Neuronal stem cell (in vitro differentiated cells): Measurements from ENCODE around the gene EVI5.

Experiments
- DNase-seq: peaks from one replicate; pipeline ENCODE4 v3.0.0-alpha.2; 2013; ENCODE audit warnings: low spot score
- H2AFZ ChIP-seq: one replicate; pipeline ENCODE4 v1.6.1; 2013; ENCODE audit warnings: mild to moderate bottlenecking, low read length, inconsistent platforms
- H2AK5ac ChIP-seq: 2 replicates; pipeline ENCODE4 v1.6.1; 2013; ENCODE audit warnings: low read depth, mild to moderate bottlenecking, inconsistent platforms, low read length, moderate library complexity, mixed read lengths
- H2BK120ac ChIP-seq: 2 replicates; pipeline ENCODE4 v1.6.1; 2013; ENCODE audit warnings: low read depth, mild to moderate bottlenecking, inconsistent platforms, low read length, moderate library complexity, mixed read lengths
- H2BK12ac ChIP-seq: one replicate; pipeline ENCODE4 v1.6.1; 2013; ENCODE audit warnings: low read length, inconsistent platforms
- H2BK15ac ChIP-seq: 2 replicates; pipeline ENCODE4 v1.6.1; 2013; ENCODE audit warnings: mild to moderate bottlenecking, low read length, inconsistent platforms, mixed read lengths
- H2BK5ac ChIP-seq: one replicate; pipeline ENCODE4 v1.6.1; 2013; ENCODE audit warnings: inconsistent platforms, mild to moderate bottlenecking, low read length, moderate library complexity
- H3K14ac ChIP-seq: one replicate; pipeline ENCODE4 v1.6.1; 2013; ENCODE audit warnings: low read length, inconsistent platforms
- H3K18ac ChIP-seq: 2 replicates; pipeline ENCODE4 v1.6.1; 2013; ENCODE audit warnings: low read length, inconsistent platforms
- H3K23ac ChIP-seq: 2 replicates; pipeline ENCODE4 v1.6.1; 2013; ENCODE audit warnings: low read depth, mild to moderate bottlenecking, mixed read lengths, low read length, inconsistent platforms; ENCODE audit not compliant: poor library complexity
- H3K27ac ChIP-seq: replicated peaks from 3 replicates; pipeline ENCODE4 v1.5.1; 2013; ENCODE audit warnings: low read length, inconsistent platforms
- H3K27me3 ChIP-seq, 3 experiments: 2 replicates each; pipeline ENCODE4 v1.6.1; 2013; ENCODE audit warnings: low read length in 3 of 3, mild to moderate bottlenecking in 2 of 3, inconsistent platforms in 1 of 3, low read depth in 1 of 3, mixed read lengths in 1 of 3, moderate library complexity in 1 of 3; ENCODE audit not compliant: control insufficient read depth in 3 of 3, insufficient read depth in 3 of 3
- H3K36me3 ChIP-seq, 2 donors: replicated peaks in 1 of 2; 2 replicates each; pipeline ENCODE4 v1.6.1; 2013; ENCODE audit warnings: low read length in 2 of 2; ENCODE audit not compliant: control insufficient read depth in 2 of 2, insufficient read depth in 2 of 2
- H3K4ac ChIP-seq: 2 replicates; pipeline ENCODE4 v1.6.1; 2013; ENCODE audit warnings: inconsistent platforms, mild to moderate bottlenecking, low read length, moderate library complexity
- H3K4me1 ChIP-seq, 2 donors: 1 replicate in 1 of 2; 2 replicates in 1 of 2; pipeline ENCODE4 v1.6.1; 2013; ENCODE audit warnings: low read length in 2 of 2, low read depth in 1 of 2; ENCODE audit not compliant: control insufficient read depth in 2 of 2, insufficient read depth in 1 of 2
- H3K4me2 ChIP-seq: one replicate; pipeline ENCODE4 v1.6.1; 2013; ENCODE audit warnings: mild to moderate bottlenecking, low read length, inconsistent platforms; ENCODE audit not compliant: insufficient read depth, poor library complexity, severe bottlenecking
- H3K4me3 ChIP-seq, 2 donors: 2 replicates each; pipeline ENCODE4 v1.5.1; 2013; ENCODE audit warnings: low read length in 2 of 2, mild to moderate bottlenecking in 2 of 2, inconsistent platforms in 1 of 2, moderate library complexity in 1 of 2
- H3K79me1 ChIP-seq: one replicate; pipeline ENCODE4 v1.6.1; 2013; ENCODE audit warnings: low read depth, mild to moderate bottlenecking, inconsistent platforms, low read length, moderate library complexity
- H3K9ac ChIP-seq: one replicate; pipeline ENCODE4 v1.6.1; 2013; ENCODE audit warnings: mild to moderate bottlenecking, low read depth, low read length, inconsistent platforms; ENCODE audit not compliant: poor library complexity
- H3K9me3 ChIP-seq, 2 donors: replicated peaks in 1 of 2; 2 replicates each; pipeline versions ENCODE3 to v1.6.1; 2013; ENCODE audit warnings: low read length in 2 of 2, mild to moderate bottlenecking in 2 of 2, inconsistent platforms in 1 of 2, low read depth in 1 of 2, mixed read lengths in 1 of 2, moderate library complexity in 1 of 2; ENCODE audit not compliant: control insufficient read depth in 2 of 2, insufficient read depth in 1 of 2
- H4K8ac ChIP-seq: one replicate; pipeline ENCODE4 v1.6.1; 2013; ENCODE audit warnings: low read depth, mild to moderate bottlenecking, inconsistent platforms, low read length, moderate library complexity
- H4K91ac ChIP-seq: one replicate; pipeline ENCODE4 v1.6.1; 2013; ENCODE audit warnings: low read length, low read depth, mild to moderate bottlenecking, inconsistent platforms; ENCODE audit not compliant: poor library complexity
- WGBS, 2 donors: extraction: QIAGEN DNeasy Blood & Tissue Kit; methylation state at CpG; one replicate each; pipeline ENCODE4 v1.1.7; 2013; ENCODE audit warnings: missing lambda C conversion rate in 2 of 2, mixed read lengths in 1 of 2; ENCODE audit not compliant: insufficient read length in 2 of 2, insufficient replicate concordance in 1 of 2; ENCODE audit errors: extremely low coverage in 2 of 2; 5-methylcytosine and 5-hydroxymethylcytosine counted together

The EVI5 gene

GRCh38 chr1:92756537-92756936 lies 28.4 kb downstream of the EVI5 start:
- no peaks in the 10 kb centered on the region for H3K27me3 ChIP-seq
- H2BK12ac ChIP-seq: no peak overlapping the region
- H2AFZ ChIP-seq: no peak overlapping the region
- no peak overlapping the region for H3K18ac ChIP-seq
- no peak overlapping the region for H3K27ac ChIP-seq
- H3K4me2 ChIP-seq: no peak overlapping the region
- no peak overlapping the region for H2AK5ac ChIP-seq
- H3K4me3 ChIP-seq: peak overlapping the region in 1 of 2 donors; percentile 15
- no peak overlapping the region for H3K9ac ChIP-seq
- no peak overlapping the region for H4K91ac ChIP-seq
- H4K8ac ChIP-seq: no peak overlapping the region
- WGBS, 2 donors: no CpG with 5 or more reads among the region's 4 CpGs
- no peak for DNase-seq
- no peak overlapping the region for H2BK5ac ChIP-seq
- peaks cover 3% of the 10 kb centered on the region for H3K79me1 ChIP-seq
- H2BK120ac ChIP-seq: no peak overlapping the region
- H3K4ac ChIP-seq: no peak overlapping the region
- peak overlapping the region; percentile 25 for H3K23ac ChIP-seq
- H3K9me3 ChIP-seq: peaks cover 3 to 4% of the 10 kb centered on the region in 2 donors
- no peaks in the 10 kb centered on the region for H3K36me3 ChIP-seq
- H2BK15ac ChIP-seq: no peak overlapping the region
- no peak overlapping the region for H3K14ac ChIP-seq
- H3K4me1 ChIP-seq: no peaks in the 10 kb centered on the region

GRCh38 chr1:92755541-92756461 lies 29.1 kb downstream of the EVI5 start:
- peaks cover 3% of the 10 kb centered on the region for H3K79me1 ChIP-seq
- no peak overlapping the region for H3K9ac ChIP-seq
- no peak for DNase-seq
- no peak overlapping the region for H2BK12ac ChIP-seq
- no peak overlapping the region for H2BK120ac ChIP-seq
- H3K4me3 ChIP-seq: no peak overlapping the region
- no peaks in the 10 kb centered on the region for H3K27me3 ChIP-seq
- no peak overlapping the region for H2BK5ac ChIP-seq
- H3K36me3 ChIP-seq: no peaks in the 10 kb centered on the region
- H3K9me3 ChIP-seq: peaks cover 3 to 4% of the 10 kb centered on the region in 2 donors
- no peaks in the 10 kb centered on the region for H3K4me1 ChIP-seq
- H3K4me2 ChIP-seq: no peak overlapping the region
- peak overlapping the region; percentile 5 for H2AK5ac ChIP-seq
- H3K18ac ChIP-seq: no peak overlapping the region
- H3K14ac ChIP-seq: peak overlapping the region; percentile 47
- H4K91ac ChIP-seq: no peak overlapping the region
- H2BK15ac ChIP-seq: no peak overlapping the region
- no peak overlapping the region for H2AFZ ChIP-seq
- peak overlapping the region; percentile 80 for H3K23ac ChIP-seq
- no peak overlapping the region for H3K4ac ChIP-seq
- no CpG with 5 or more reads among the region's 19 CpGs for WGBS, 2 donors
- no peak overlapping the region for H3K27ac ChIP-seq
- no peak overlapping the region for H4K8ac ChIP-seq

GRCh38 chr1:92754719-92755050 lies 30.2 kb downstream of the EVI5 start:
- Histone ChIP-seq H3K27ac (no peak overlapping the region), H3K23ac (no peak overlapping the region), H3K27me3 (no peaks in the 10 kb centered on the region), H3K4me3 (no peak overlapping the region), H2BK12ac (no peak overlapping the region), H3K79me1 (peaks cover 3% of the 10 kb centered on the region), H2BK120ac (no peak overlapping the region), H3K14ac (no peak overlapping the region), H2AK5ac (no peak overlapping the region), H3K4me2 (no peak overlapping the region), H3K36me3 (no peaks in the 10 kb centered on the region), H3K4me1 (no peaks in the 10 kb centered on the region), H3K18ac (no peak overlapping the region), H3K4ac (no peak overlapping the region), H4K91ac (no peak overlapping the region), H3K9me3 (peaks cover 3 to 4% of the 10 kb centered on the region in 2 donors), H3K9ac (no peak overlapping the region), H2BK5ac (no peak overlapping the region), H4K8ac (no peak overlapping the region), H2BK15ac (no peak overlapping the region), H2AFZ (no peak overlapping the region)
- no CpG with 5 or more reads among the region's 1 CpG for WGBS, 2 donors
- no peak for DNase-seq

GRCh38 chr1:92754000-92754718 lies 30.7 kb downstream of the EVI5 start:
- no peak for DNase-seq

More at GRCh38 chr1:92754000-92754718, 30.7 kb downstream of the EVI5 start:
- Histone ChIP-seq H3K27ac (no peak overlapping the region), H3K14ac (no peak overlapping the region), H3K4me1 (no peaks in the 10 kb centered on the region), H3K4ac (no peak overlapping the region), H3K79me1 (peaks cover 3% of the 10 kb centered on the region), H2BK12ac (no peak overlapping the region), H3K23ac (no peak overlapping the region), H3K27me3 (no peaks in the 10 kb centered on the region), H2BK5ac (no peak overlapping the region), H2BK120ac (no peak overlapping the region), H3K18ac (no peak overlapping the region), H2AFZ (no peak overlapping the region), H2AK5ac (no peak overlapping the region), H3K4me3 (no peak overlapping the region), H3K9ac (no peak overlapping the region), H4K8ac (no peak overlapping the region), H3K4me2 (no peak overlapping the region), H3K36me3 (no peaks in the 10 kb centered on the region), H2BK15ac (no peak overlapping the region), H4K91ac (no peak overlapping the region), H3K9me3 (peaks cover 3 to 4% of the 10 kb centered on the region in 2 donors)
- no CpG with 5 or more reads among the region's 1 CpG for WGBS, 2 donors
